HG02763 (cell line): ENCODE results near the gene PITPNM3.
"Not testable (repeated sequence)": the region's sequence is repeated elsewhere in the genome, so short reads cannot be mapped to it uniquely, and the experiment has no call there.

Experiments
- ATAC-seq: cut with Tn5 transposase; IDR thresholded peaks from one replicate; pipeline ENCODE4 v1.9.1; 2021; ENCODE audit warnings: mild to moderate bottlenecking, moderate library complexity; ENCODE audit not compliant: unreplicated experiment

Gene PITPNM3

GRCh38 chr17:6574687-6575595, 18.6 kb upstream of the PITPNM3 start:
- ATAC-seq, result peak; percentile 48

- ATAC-seq, result no peak
Measured at GRCh38 chr17:6573982-6574686, 17.8 kb upstream of the PITPNM3 start.

- not testable (repeated sequence) for ATAC-seq
Measured at GRCh38 chr17:6573495-6573894, 17.1 kb upstream of the PITPNM3 start.

- ATAC-seq, result no peak
Measured at GRCh38 chr17:6572972-6573370, 16.6 kb upstream of the PITPNM3 start.

DNA sequence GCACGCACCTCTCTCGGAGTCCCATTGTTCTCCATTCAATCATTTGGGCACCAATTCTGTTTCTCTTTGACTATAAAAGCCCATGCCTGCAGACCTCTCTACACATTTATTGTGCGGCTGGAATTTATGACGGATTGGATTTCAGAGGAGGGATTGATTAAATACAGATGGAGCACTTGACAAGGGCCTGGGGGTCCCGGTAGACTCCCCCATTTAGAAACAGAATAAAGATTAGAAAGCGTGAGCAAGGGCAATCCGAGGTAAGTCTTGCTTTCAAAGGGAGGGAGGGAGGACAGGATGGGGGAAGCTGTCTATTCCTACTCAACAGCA, 15.1 kb upstream of the PITPNM3 start:
- no peak for ATAC-seq

DNA sequence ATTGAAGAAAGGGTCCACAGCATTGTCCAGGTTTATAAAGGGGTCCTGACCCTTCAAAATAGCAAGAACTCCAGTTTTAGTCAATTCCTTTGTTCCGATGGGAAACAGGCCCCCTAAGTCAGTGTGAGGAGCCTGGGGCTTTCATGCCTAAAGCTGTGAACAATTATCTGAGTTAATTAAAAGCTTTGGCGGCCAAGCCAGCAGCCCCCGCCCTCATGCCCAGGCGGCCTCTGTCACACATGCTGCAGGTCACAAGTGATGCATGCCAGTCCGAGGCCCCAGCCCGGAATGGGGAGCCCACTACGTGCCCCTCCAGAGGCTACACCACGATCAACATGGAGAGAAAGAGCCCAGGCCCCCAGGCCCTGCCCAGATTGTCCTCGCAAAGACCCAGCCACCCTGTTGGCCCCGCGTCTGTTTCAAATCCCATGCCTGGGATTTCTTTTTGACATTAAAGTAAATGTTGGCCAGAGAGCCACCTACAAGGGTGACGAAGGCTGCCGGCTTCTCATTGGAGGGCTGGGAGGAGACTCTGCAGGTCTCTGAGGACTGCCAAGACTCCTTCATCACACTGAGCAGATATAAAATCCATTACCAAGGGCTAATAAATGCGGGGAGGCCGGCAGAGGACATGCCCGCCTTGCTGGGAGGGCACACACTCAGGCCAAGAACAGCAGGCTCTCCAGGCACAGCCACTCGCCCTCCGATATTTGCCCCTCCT, 14.5 kb upstream of the PITPNM3 start:
- ATAC-seq, result no peak

- ATAC-seq, result no peak
Measured at GRCh38 chr17:6569370-6570285, 13.3 kb upstream of the PITPNM3 start.

DNA sequence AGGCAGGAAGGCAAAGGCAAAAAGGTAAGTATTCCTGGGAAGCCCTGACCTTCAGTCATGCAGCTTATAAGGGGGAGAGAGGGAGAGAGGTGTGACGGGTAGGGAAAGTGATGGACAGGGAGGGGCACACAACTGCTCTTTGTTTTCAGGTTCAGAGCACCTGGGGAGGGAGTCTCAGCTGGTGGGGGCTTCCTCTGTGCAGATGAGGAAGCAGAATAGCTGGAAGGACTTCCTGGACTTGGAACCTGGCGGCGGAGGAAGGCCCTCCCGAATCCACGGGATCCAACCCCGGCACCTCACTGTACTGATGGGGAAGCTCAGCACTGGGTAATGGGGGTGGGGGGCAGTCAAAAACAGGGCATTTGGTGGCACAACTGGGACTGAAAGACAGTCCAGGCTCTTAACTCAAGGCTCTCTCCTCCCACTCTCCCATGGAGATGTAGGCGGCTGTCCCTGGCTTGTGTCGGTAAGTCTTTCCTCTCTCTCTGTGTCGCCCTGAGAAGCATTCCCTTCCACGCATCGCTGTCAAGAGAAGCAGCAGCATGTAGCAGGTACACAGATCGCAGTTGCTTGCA, 11.9 kb upstream of the PITPNM3 start:
- no peak for ATAC-seq

- no peak for ATAC-seq
Measured at GRCh38 chr17:6567528-6568183, 11.3 kb upstream of the PITPNM3 start.

DNA sequence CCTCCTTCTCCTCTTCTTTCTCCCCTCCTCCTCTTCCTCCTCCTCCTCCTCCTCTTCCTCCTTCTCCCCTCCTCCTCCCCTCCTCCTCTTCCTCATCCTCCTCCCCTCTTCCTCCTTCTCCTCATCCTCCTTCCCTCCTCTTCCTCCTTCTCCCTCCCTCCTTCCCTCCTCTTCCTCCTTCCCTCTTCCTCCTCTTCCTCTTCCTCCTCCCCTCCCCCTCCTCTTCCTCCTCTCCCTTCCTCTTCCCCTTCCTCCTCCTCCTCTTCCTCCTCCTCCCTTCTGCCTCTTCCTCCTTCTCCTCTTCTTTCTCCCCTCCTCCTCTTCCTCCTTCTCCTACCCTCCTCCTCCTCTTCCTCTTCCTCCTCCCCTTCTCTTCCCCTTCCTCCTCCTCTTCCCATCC, 5.1 kb upstream of the PITPNM3 start:
- no peak for ATAC-seq

- no peak for ATAC-seq
Measured at GRCh38 chr17:6560496-6560895, 4.1 kb upstream of the PITPNM3 start.

- ATAC-seq, result no peak
Measured at GRCh38 chr17:6559753-6560215, 3.4 kb upstream of the PITPNM3 start.

- no peak for ATAC-seq
Measured at GRCh38 chr17:6558932-6559752, 2.8 kb upstream of the PITPNM3 start.

- ATAC-seq, result no peak
Measured at GRCh38 chr17:6558276-6558675, 1.9 kb upstream of the PITPNM3 start.

DNA sequence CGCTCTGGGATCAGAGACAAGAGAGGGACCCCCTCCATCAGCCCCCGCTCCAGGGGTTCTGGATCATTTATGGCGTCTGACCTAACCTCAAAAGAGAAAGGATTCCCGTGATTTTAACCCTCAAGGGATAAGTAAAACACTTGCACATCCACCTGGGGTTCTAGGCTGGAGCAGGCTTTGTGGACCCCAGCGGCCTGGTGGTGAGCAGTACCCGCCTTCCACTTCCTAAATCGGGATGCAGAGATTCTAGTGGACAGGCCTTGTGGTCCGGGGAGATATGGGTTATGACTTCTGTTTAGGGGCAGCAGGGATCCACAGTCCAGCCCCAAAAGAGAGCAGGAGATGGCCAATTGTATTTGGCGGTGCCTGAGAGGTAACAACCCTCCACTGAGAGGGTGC, 684 bp upstream of the PITPNM3 start:
- no peak for ATAC-seq

GRCh38 chr17:6555331-6556120, 829 bp downstream of the PITPNM3 start:
- no peak for ATAC-seq

DNA sequence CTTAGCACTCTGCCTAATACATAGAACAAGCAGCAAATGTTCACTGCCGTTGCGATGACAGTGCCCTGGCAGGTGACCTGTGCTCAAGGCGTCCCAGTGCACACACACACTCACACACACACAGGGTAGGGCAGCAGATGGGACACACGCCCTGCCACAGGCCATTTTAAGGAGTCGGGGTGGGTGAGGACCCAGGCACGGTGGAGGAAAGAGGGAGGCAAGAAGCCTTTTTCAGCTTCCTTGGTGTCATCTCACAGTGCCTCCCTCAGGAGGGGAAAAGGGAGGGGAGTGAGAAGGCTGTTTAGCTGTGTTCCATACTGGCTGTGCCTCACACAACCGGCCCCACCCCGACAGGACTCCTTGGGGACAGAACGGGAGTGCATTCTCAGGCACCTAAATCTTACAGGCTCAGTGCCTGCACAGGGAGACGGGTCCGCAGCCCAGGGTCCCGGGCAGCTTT, 1.5 kb downstream of the PITPNM3 start:
- no peak for ATAC-seq

DNA sequence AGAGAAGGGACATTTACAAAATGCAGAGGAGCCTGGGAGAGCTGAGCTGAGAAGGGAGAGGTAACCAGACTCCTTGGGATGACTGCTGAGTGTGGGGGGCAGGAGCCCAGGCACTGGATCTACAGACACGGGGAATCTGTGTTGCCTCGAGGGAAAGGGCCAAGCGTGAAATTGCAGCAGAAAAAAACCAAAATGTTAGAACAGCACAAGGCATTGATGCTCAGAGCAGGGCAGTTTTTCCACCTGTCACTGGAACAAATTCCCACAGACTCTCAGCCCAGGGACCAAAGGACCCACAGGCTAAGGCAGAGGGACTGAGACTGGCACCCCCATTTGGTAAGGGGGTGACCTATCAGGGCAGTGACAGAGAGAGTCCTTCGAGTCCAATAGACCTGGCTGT, 2.0 kb downstream of the PITPNM3 start:
- ATAC-seq, result no peak
